RWPE1 (cell line): ENCODE measurements around the gene NPY.

Source experiments
- CTCF ChIA-PET: fragments of 350-600 bp; sonication (Branson Sonifier 250); formaldehyde crosslinking; extraction: SDS; loops from one replicate; lab custom pipeline; 2021; lab: Yijun Ruan, JAX
- POLR2A ChIA-PET: fragments of 400-600 bp; formaldehyde crosslinking; extraction: SDS; loops from one replicate; lab custom pipeline; 2020; ENCODE audit warnings: antibody characterized with exemption; ENCODE audit not compliant: low non-redundant PET; lab: Yijun Ruan, JAX
- DNase-seq: peaks from one replicate; pipeline ENCODE4 v3.0.0; 2012; ENCODE audit warnings: low spot score
- H3K27ac ChIP-seq: fragments of 450-650 bp; 2 replicates; pipeline ENCODE4 v1.5.1; 2017
- TF ChIP-seq, protein P1 (sequence below): fragments of 450-650 bp; conservative IDR thresholded peaks from 2 replicates; pipeline ENCODE4 v1.5.1; 2017; ENCODE audit warnings: low read depth, mild to moderate bottlenecking

Gene NPY

DNA sequence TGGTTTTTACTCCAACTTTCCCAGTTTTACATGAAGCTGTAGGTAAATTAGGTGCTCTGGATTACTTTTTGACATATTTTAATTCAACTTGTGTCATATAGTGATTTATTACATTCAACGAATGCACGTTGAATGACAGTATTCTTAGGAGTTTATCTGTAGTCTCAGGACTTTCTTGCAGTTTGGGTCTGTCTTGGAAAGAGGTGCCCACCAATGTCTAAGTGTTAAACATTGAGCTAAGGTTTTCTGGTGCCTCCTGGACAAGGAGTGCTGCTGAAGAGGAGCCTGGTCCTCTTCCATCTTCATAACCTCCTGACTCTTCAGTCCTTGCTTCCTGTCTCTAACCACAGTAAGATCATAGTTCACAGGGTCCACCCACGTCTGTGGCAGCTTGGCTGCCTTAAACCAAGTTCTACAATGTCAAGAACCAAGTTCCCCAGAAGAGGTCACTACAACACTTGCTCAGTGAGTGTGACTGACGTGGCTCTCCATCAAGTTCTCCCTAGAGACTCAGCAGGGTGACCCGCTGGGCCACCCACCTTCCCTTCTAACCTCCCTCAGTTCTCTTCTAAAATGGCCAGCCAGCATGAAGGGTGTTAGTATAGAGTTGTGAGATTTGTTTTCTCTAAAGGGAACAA, 6.1 kb downstream of the NPY start:
- ChIA-PET POLR2A (no interaction called here), CTCF (interaction anchor here (0.6 to 1.2 kb wide), 6 partner anchors 8 to 522 kb away, joined by 3 to 5 read pairs (median 3); no protein-coding TSS in a partner anchor)
- no peak overlapping the region for H3K27ac ChIP-seq
- TF ChIP-seq, protein P1, sequence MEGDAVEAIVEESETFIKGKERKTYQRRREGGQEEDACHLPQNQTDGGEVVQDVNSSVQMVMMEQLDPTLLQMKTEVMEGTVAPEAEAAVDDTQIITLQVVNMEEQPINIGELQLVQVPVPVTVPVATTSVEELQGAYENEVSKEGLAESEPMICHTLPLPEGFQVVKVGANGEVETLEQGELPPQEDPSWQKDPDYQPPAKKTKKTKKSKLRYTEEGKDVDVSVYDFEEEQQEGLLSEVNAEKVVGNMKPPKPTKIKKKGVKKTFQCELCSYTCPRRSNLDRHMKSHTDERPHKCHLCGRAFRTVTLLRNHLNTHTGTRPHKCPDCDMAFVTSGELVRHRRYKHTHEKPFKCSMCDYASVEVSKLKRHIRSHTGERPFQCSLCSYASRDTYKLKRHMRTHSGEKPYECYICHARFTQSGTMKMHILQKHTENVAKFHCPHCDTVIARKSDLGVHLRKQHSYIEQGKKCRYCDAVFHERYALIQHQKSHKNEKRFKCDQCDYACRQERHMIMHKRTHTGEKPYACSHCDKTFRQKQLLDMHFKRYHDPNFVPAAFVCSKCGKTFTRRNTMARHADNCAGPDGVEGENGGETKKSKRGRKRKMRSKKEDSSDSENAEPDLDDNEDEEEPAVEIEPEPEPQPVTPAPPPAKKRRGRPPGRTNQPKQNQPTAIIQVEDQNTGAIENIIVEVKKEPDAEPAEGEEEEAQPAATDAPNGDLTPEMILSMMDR = peak; percentile 38
- peak; percentile 53 for DNase-seq

DNA sequence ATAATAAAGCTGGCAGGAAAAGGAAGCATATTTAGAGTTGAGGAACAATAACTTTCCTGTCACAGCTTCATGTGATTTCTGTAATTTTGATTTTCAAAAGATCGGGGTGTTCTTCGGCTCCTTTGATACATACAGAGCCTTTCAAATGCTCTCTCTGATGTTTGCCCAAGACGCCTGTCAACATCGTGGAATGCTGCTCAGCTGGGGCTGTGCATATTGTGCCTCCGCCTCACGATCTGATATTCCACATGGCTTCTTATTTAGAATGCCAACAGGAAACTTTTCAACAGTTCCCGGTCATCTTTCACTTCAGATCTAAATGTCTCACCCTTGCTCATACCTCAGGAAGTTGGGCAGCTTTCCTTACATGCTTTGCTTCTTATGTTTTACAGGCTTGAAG, 7.3 kb downstream of the NPY start:
- no peak for DNase-seq
- ChIA-PET CTCF (interaction anchor here (0.7 kb wide), 1 partner anchor 42 kb away, joined by 3 read pairs; no protein-coding TSS in a partner anchor), POLR2A (no interaction called here)
- no peak overlapping the region for H3K27ac ChIP-seq
- TF ChIP-seq, protein P1 = no peak

DNA sequence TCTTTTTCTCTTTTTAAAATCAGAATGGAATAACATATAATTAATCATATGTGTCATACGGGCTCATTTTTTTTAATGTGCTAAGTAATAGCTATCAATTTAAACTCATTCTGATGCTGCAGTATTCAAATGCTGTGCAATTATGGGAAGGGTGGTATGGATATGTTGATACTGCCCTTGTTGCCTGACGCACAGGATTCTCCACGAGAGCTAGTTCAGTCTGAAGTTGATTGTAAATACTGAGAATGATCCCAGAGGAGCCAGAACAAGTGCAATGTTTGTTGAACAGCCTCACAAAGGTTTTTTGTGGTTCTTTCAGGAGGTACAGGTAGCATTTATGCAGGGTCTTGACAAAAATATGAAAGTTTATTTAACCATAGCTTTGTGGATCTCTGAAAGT, 13.4 kb downstream of the NPY start:
- no peak overlapping the region for H3K27ac ChIP-seq
- no peak for DNase-seq
- POLR2A ChIA-PET = no interaction called here
- CTCF ChIA-PET = no interaction called here
- TF ChIP-seq, protein P1 = no peak

DNA sequence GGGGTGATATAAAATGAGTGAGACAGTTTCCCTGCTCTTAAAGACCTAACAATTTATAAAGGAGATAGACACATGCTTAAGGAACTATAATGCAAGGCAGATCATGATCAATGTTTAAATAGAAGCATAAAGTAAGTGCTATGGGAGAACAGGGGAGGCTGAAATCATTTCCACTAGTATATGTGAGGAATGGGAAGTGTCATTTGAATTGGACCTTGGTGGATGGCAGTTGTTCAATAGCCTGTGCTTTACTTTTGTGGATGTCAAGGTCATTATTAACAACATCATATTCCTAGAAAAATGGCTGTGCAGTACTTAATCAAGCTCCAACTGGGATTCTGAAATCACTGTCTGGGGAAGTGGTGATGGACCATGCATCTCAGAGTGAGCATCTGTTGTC, 14.7 kb downstream of the NPY start:
- ChIA-PET POLR2A (no interaction called here), CTCF (interaction anchor here (1.7 kb wide), 1 partner anchor 9 kb away, joined by 5 read pairs; no protein-coding TSS in a partner anchor)
- TF ChIP-seq, protein P1 = no peak
- H3K27ac ChIP-seq = no peak overlapping the region
- no peak for DNase-seq

DNA sequence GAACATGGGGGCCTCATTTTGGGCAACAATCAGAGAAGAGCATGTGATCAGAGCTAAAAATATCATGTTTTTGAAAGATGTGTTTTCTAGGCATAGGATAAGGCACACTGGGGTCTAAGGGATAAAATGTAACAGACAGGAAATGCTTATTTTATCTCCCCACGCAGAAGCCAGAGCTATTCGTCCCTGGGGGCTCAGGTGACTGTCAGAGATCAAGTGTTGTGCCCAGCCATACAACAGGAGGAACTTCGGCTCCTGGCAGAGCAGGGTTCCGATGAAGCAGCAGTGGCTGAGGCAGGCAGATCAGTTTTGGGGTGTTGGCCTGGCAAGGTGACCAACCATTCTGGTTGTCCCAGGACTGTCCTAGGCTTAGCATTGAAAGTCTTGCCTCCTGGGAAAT, 15.2 kb downstream of the NPY start:
- CTCF ChIA-PET = interaction anchor here (1.7 kb wide), 1 partner anchor 9 kb away, joined by 5 read pairs; no protein-coding TSS in a partner anchor
- DNase-seq = no peak
- POLR2A ChIA-PET = no interaction called here
- no peak overlapping the region for H3K27ac ChIP-seq
- TF ChIP-seq, protein P1 = no peak

DNA sequence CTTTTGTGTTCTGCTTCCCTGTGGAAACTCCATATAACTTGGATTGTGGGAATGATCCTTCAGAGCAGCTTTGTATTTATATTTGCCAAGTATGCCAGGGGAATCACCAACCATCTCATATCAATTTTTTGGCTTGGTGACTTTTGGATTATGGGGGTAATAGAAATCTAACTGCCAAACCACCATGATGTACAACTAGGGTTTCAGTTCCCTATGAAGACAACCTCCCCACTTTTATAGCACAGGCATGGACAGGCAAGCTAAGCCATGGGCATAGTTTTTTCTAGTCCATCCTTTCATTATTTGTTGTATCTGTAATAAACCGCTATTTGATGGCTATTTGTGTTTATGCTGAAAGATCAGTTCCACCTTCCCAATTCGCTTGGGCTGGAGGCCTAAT, 17.7 kb downstream of the NPY start:
- ChIA-PET CTCF (interaction anchor here (1.2 kb wide), 1 partner anchor 80 kb away, joined by 3 read pairs; no protein-coding TSS in a partner anchor), POLR2A (no interaction called here)
- TF ChIP-seq, protein P1 = no peak
- DNase-seq = no peak
- H3K27ac ChIP-seq = no peak overlapping the region
